Left colon (tissue), 2 donors: ENCODE results near the gene SLC4A5. TPM values are rescaled to one million over a fixed set of nuclear protein-coding genes. Genes with fewer than 3 reads are reported as not detected.

Experiments used
- ATAC-seq: fragments of 200-7000 bp; cut with Tn5 transposase; one replicate; pipeline ENCODE4 v1.9.1; 2020; ENCODE audit warnings: mild to moderate bottlenecking, moderate library complexity
- DNase-seq, 2 donors: peaks; one replicate each; pipeline ENCODE4 v3.0.0-alpha.2; 2020
- intact Hi-C, 2 donors: fragments of 100-400 bp; cut with DNase I in 1 of 2; cut with micrococcal nuclease in 1 of 2; formaldehyde crosslinking; loops; one replicate each; pipeline versions ENCODE4 v1.11.2 to v1.14.0; 2022; cut with DNase I, micrococcal nuclease
- total RNA-seq, 2 donors: library from RNA; stranded (reverse); fragmentation: NEBNext Ultra II Directional; extraction: Animal tissue kit (Norgen Biotek cat#: 25700); gene quantifications; one replicate each; pipeline ENCODE4 v1.2.1, GENCODE V29; 2021
- donor health status: DM: no; HTN: no; CAD: no.
- donor health status: DM: yes; HTN: yes; CAD: no.

Gene SLC4A5
- total RNA-seq, 2 donors from 2014 or later: 1.4 to 2.2 TPM

GRCh38 chr2:74327627-74328026 is 15.6 kb downstream of the SLC4A5 start:
- ATAC-seq (no peak), DNase-seq (no peak)
- intact Hi-C loops: loop anchor here in 1 of 2 donors (10.0 kb wide), 1 partner anchor 73 kb away; no protein-coding TSS in a partner anchor

- DNase-seq: no peak
- intact Hi-C loops: loop anchor here in 1 of 2 donors (10.0 kb wide), 1 partner anchor 72 kb away; no protein-coding TSS in a partner anchor
- no peak for ATAC-seq
These were observed 16.0 kb downstream of the SLC4A5 start for GRCh38 chr2:74327199-74327598.

- intact Hi-C loops: loop anchor here in 1 of 2 donors (10.0 kb wide), 1 partner anchor 71 kb away; no protein-coding TSS in a partner anchor
- DNase-seq (no peak), ATAC-seq (no peak)
These were observed 17.4 kb downstream of the SLC4A5 start for GRCh38 chr2:74325815-74326214.

- ATAC-seq (no peak), DNase-seq (no peak)
- intact Hi-C loops: loop anchor here in 1 of 2 donors (10.0 kb wide), 1 partner anchor 67 kb away; no protein-coding TSS in a partner anchor
These were observed 21.5 kb downstream of the SLC4A5 start for GRCh38 chr2:74321737-74322136.

- ATAC-seq: no peak
- intact Hi-C loops: no loop called here
- DNase-seq: no peak
These were observed 25.5 kb downstream of the SLC4A5 start for GRCh38 chr2:74317701-74318100.

- DNase-seq (no peak), ATAC-seq (peak; percentile 27)
- intact Hi-C loops: no loop called here
These were observed 26.5 kb downstream of the SLC4A5 start for GRCh38 chr2:74316627-74317295.

- DNase-seq (no peak), ATAC-seq (no peak)
- intact Hi-C loops: no loop called here
These were observed 29.1 kb downstream of the SLC4A5 start for GRCh38 chr2:74314107-74314506.

- intact Hi-C loops: no loop called here
- ATAC-seq (no peak), DNase-seq (no peak)
These were observed 29.7 kb downstream of the SLC4A5 start for GRCh38 chr2:74313497-74313896.

- DNase-seq: no peak
- intact Hi-C loops: no loop called here
- no peak for ATAC-seq
These were observed 30.3 kb downstream of the SLC4A5 start for GRCh38 chr2:74312913-74313312.

GRCh38 chr2:74307720-74308119 is 35.5 kb downstream of the SLC4A5 start:
- DNase-seq: no peak
- intact Hi-C loops: no loop called here
- ATAC-seq: no peak

- no peak for ATAC-seq
- intact Hi-C loops: no loop called here
- no peak for DNase-seq
These were observed 38.7 kb downstream of the SLC4A5 start for GRCh38 chr2:74304332-74305148.

GRCh38 chr2:74302865-74303264 is 40.4 kb downstream of the SLC4A5 start:
- intact Hi-C loops: no loop called here
- no peak for DNase-seq
- no peak for ATAC-seq

- DNase-seq (no peak), ATAC-seq (no peak)
- intact Hi-C loops: no loop called here
These were observed 42.0 kb downstream of the SLC4A5 start for GRCh38 chr2:74301262-74301661.

GRCh38 chr2:74300506-74300905 is 42.7 kb downstream of the SLC4A5 start:
- no peak for DNase-seq
- ATAC-seq: no peak
- intact Hi-C loops: no loop called here

- ATAC-seq: no peak
- DNase-seq: no peak
- intact Hi-C loops: no loop called here
These were observed 45.3 kb downstream of the SLC4A5 start for GRCh38 chr2:74297950-74298349.

- intact Hi-C loops: no loop called here
- ATAC-seq (no peak), DNase-seq (no peak)
These were observed 45.8 kb downstream of the SLC4A5 start for GRCh38 chr2:74297391-74297790.

- DNase-seq (no peak), ATAC-seq (no peak)
- intact Hi-C loops: no loop called here
These were observed 49.8 kb downstream of the SLC4A5 start for GRCh38 chr2:74293191-74293991.

- intact Hi-C loops: no loop called here
- ATAC-seq: no peak
These were observed 50.5 kb downstream of the SLC4A5 start for GRCh38 chr2:74292751-74293150.

GRCh38 chr2:74291886-74292621 is 51.2 kb downstream of the SLC4A5 start:
- no peak for ATAC-seq
- intact Hi-C loops: no loop called here
- DNase-seq: no peak

More at GRCh38 chr2:74292751-74293150, 50.5 kb downstream of the SLC4A5 start:
- no peak for DNase-seq
